GM23338 (cell line): ENCODE results near the gene C6orf118. TPM values are rescaled to one million over a fixed set of nuclear protein-coding genes. Genes with fewer than 3 reads are reported as not detected.

Experiments
- ATAC-seq: fragments of 200-7000 bp; cut with Tn5 transposase; 3 replicates; pipeline ENCODE4 v1.9.1; 2020
- DNase-seq: peaks from one replicate; pipeline ENCODE4 v3.0.0-alpha.2; 2015; ENCODE audit warnings: low spot score
- H2AFZ ChIP-seq: fragments of 200-600 bp; sonication (generic); 2 replicates; pipeline ENCODE4 v1.8.0; 2016; ENCODE audit warnings: antibody characterized with exemption, mild to moderate bottlenecking, moderate library complexity
- H3F3A ChIP-seq: fragments of 200-600 bp; sonication (generic); replicated peaks from 2 replicates; pipeline ENCODE4 v1.8.0; 2017; ENCODE audit warnings: antibody characterized with exemption, mixed run types, low read depth
- H3K27ac ChIP-seq: fragments of 200-600 bp; sonication (generic); 2 replicates; pipeline ENCODE4 v1.6.1; 2016; ENCODE audit warnings: low read depth
- H3K27me3 ChIP-seq: fragments of 200-600 bp; sonication (generic); 2 replicates; pipeline ENCODE4 v1.8.0; 2016; ENCODE audit warnings: mild to moderate bottlenecking, mixed run types, moderate library complexity; ENCODE audit not compliant: insufficient read depth
- H3K36me3 ChIP-seq: fragments of 200-600 bp; sonication (generic); 2 replicates; pipeline ENCODE4 v1.8.0; 2016; ENCODE audit warnings: mild to moderate bottlenecking; ENCODE audit not compliant: insufficient read depth
- H3K4me1 ChIP-seq: fragments of 200-600 bp; sonication (generic); 2 replicates; pipeline ENCODE4 v1.8.0; 2016; ENCODE audit warnings: mild to moderate bottlenecking, moderate library complexity; ENCODE audit not compliant: insufficient read depth
- H3K4me2 ChIP-seq: fragments of 200-600 bp; sonication (generic); 2 replicates; pipeline ENCODE4 v1.7.1; 2017; ENCODE audit warnings: mixed run types
- H3K4me3 ChIP-seq: fragments of 200-600 bp; sonication (generic); 2 replicates; pipeline ENCODE4 v1.6.1; 2016; ENCODE audit warnings: mixed run types
- H3K79me2 ChIP-seq: fragments of 200-600 bp; sonication (generic); replicated peaks from 2 replicates; pipeline ENCODE4 v1.8.0; 2017; ENCODE audit warnings: mild to moderate bottlenecking; ENCODE audit not compliant: insufficient read depth
- H3K9me2 ChIP-seq: fragments of 200-600 bp; sonication (generic); 2 replicates; pipeline ENCODE4 v1.8.0; 2017; ENCODE audit not compliant: insufficient read depth
- H4K20me1 ChIP-seq: fragments of 200-600 bp; sonication (generic); replicated peaks from 2 replicates; pipeline ENCODE4 v1.8.0; 2017; ENCODE audit warnings: mild to moderate bottlenecking; ENCODE audit not compliant: insufficient read depth
- H3K27ac Mint-ChIP-seq: 2 replicates; pipeline ENCODE4 v1.8.0; 2020; ENCODE audit warnings: inconsistent platforms, mild to moderate bottlenecking, moderate library complexity, mixed read lengths
- H3K27me3 Mint-ChIP-seq: 3 replicates; pipeline ENCODE4 v1.8.0; 2022; ENCODE audit warnings: low read depth, mild to moderate bottlenecking, moderate library complexity, mixed read lengths, inconsistent platforms; ENCODE audit not compliant: insufficient read depth, poor library complexity
- H3K36me3 Mint-ChIP-seq: 3 replicates; pipeline ENCODE4 v1.8.0; 2021; ENCODE audit warnings: low read depth, mild to moderate bottlenecking, inconsistent platforms, moderate library complexity, mixed read lengths
- H3K4me1 Mint-ChIP-seq: 3 replicates; pipeline ENCODE4 v1.8.0; 2020; ENCODE audit warnings: mild to moderate bottlenecking, inconsistent platforms, mixed read lengths
- H3K4me3 Mint-ChIP-seq: 3 replicates; pipeline ENCODE4 v1.8.0; 2021; ENCODE audit warnings: moderate library complexity, mild to moderate bottlenecking, inconsistent platforms, mixed read lengths
- H3K9me3 Mint-ChIP-seq: 3 replicates; pipeline ENCODE4 v1.8.0; 2020; ENCODE audit warnings: moderate library complexity, mild to moderate bottlenecking, inconsistent platforms, mixed read lengths
- CTCF ChIP-seq, 2 experiments: fragments of 200-600 bp in 1 of 2; sonication (generic) in 1 of 2; conservative IDR thresholded peaks; 2 replicates each; pipeline versions ENCODE4 v1.5.1 to v1.6.1; 2016 to 2017; ENCODE audit warnings: antibody characterized with exemption in 2 of 2, low read depth in 2 of 2, mild to moderate bottlenecking in 2 of 2, moderate library complexity in 1 of 2
- ETS1 ChIP-seq: IDR thresholded peaks from 2 replicates; pipeline ENCODE4 v1.6.1; 2016; ENCODE audit warnings: antibody characterized with exemption
- EZH2 ChIP-seq: fragments of 200-600 bp; sonication (generic); IDR thresholded peaks from one replicate; pipeline ENCODE4 v1.8.0; 2017; ENCODE audit warnings: antibody characterized with exemption, mild to moderate bottlenecking, low read depth; ENCODE audit not compliant: unreplicated experiment
- EZH2phosphoT487 ChIP-seq: fragments of 200-600 bp; sonication (generic); IDR thresholded peaks from one replicate; pipeline ENCODE4 v1.8.1; 2018; ENCODE audit warnings: antibody characterized with exemption; ENCODE audit not compliant: unreplicated experiment
- JUNB ChIP-seq: IDR thresholded peaks from one replicate; pipeline ENCODE4 v1.6.1; 2016; ENCODE audit warnings: antibody characterized with exemption; ENCODE audit not compliant: unreplicated experiment
- NANOG ChIP-seq: IDR thresholded peaks from 2 replicates; pipeline ENCODE4 v1.6.1; 2016; ENCODE audit warnings: antibody characterized with exemption, borderline replicate concordance
- ZNF114 ChIP-seq: fragments of 250-450 bp; sonication (Bioruptor Pico); IDR thresholded peaks from 2 replicates; pipeline ENCODE4 v1.5.0; 2020; ENCODE audit warnings: mild to moderate bottlenecking, moderate library complexity
- ZNF331 ChIP-seq: fragments of 250-450 bp; sonication (Bioruptor Pico); IDR thresholded peaks from 2 replicates; pipeline ENCODE4 v1.5.0; 2020; ENCODE audit warnings: low read depth, mild to moderate bottlenecking, moderate library complexity
- polyA plus RNA-seq: library from polyadenylated mRNA; unstranded; fragments of >200 nt; fragmentation: Nextera tagmentation; extraction: Ambion mirVana; gene quantifications from 2 replicates; pipeline ENCODE4 v1.2.1, GENCODE V29; 2016
- total RNA-seq: library from RNA; depleted of rRNA; stranded (reverse); fragments of >200 nt; shearing (Covaris generic); gene quantifications from 2 replicates; pipeline ENCODE4 v1.2.3, GENCODE V29; 2014

C6orf118 gene
- total and polyA plus RNA-seq, 2 experiments from 2014 or later: 0.35 to 1.1 TPM

GRCh38 chr6:165245701-165246100 lies 63.7 kb downstream of the C6orf118 start (continued):
- TF ChIP-seq EZH2phosphoT487 (no peak), ZNF331 (no peak), JUNB (no peak), NANOG (no peak), CTCF (conservative IDR thresholded peaks at IDR 0.05; ENCODE audit: low read depth in 2 of 2) (no peak), ETS1 (no peak), EZH2 (no peak), ZNF114 (no peak)

- Histone ChIP-seq H4K20me1 (no peaks in the 10 kb centered on the region), H3K9me2 (no peaks in the 10 kb centered on the region; the same call in 1 of the 2 replicates), H3K79me2 (no peaks in the 10 kb centered on the region), H3K4me2 (no peak overlapping the region), H3F3A (no peaks in the 10 kb centered on the region), H3K4me3 (no peak overlapping the region), H3K4me1 (peaks cover 5% of the 10 kb centered on the region), H2AFZ (no peak overlapping the region), H3K36me3 (no peaks in the 10 kb centered on the region), H3K27me3 (no peaks in the 10 kb centered on the region), H3K27ac (no peak overlapping the region)
- no peaks in the 10 kb centered on the region for H3K36me3 Mint-ChIP-seq
- peak; percentile 26; the same call in 2 of the 3 replicates for ATAC-seq
- no peak overlapping the region for H3K4me3 Mint-ChIP-seq
- H3K4me1 Mint-ChIP-seq: peaks cover 13% of the 10 kb centered on the region
- no peaks in the 10 kb centered on the region; the same call in 2 of the 3 replicates for H3K9me3 Mint-ChIP-seq
- H3K27me3 Mint-ChIP-seq: no peaks in the 10 kb centered on the region
- DNase-seq: peak; percentile 30
- no peak overlapping the region for H3K27ac Mint-ChIP-seq
- TF ChIP-seq CTCF (conservative IDR thresholded peaks at IDR 0.05; ENCODE audit: low read depth in 2 of 2): peak; percentile 48 to 50
- TF ChIP-seq ZNF331: no peak
These were observed 64.1 kb downstream of the C6orf118 start for GRCh38 chr6:165245287-165245686.
